ENCODE results near the gene MAPKAPK5.

The MAPKAPK5 gene

DNA sequence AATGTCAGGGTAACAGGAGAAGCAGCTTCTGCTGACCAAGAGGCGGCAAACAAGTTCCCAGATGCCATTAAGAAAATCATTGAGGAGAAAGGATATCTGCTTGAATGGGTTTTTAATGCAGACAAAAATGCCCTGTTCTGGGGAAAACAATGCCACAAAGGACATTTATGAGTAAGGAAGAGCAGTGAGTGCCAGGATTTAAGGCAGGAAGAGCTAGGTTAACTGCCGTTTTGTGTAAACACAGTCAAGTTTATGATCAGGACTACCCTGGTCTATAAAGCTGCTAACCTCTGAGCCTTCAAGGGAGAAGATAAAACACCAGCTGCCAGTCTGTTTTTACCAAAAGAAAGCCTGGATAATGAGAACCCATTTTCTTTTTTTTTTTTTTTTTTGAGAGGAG is 8.5 kb downstream of the MAPKAPK5 start:
- Histone ChIP-seq H3K27me3 (no peaks in the 10 kb centered on the region), H3K27ac (no peak overlapping the region), H3K9me3 (no peaks in the 10 kb centered on the region), H3K4me3 (no peak overlapping the region), H3K4me1 (peaks cover 0 to 4% (median 2%) of the 10 kb centered on the region in 4 donors), H3K36me3 (peaks cover 0 to 25% (median 20%) of the 10 kb centered on the region in 3 donors)
- intact Hi-C loops (cut with DNase I; ENCODE audit: low total_unique reads) = no loop called here
- TF ChIP-seq, protein P1, sequence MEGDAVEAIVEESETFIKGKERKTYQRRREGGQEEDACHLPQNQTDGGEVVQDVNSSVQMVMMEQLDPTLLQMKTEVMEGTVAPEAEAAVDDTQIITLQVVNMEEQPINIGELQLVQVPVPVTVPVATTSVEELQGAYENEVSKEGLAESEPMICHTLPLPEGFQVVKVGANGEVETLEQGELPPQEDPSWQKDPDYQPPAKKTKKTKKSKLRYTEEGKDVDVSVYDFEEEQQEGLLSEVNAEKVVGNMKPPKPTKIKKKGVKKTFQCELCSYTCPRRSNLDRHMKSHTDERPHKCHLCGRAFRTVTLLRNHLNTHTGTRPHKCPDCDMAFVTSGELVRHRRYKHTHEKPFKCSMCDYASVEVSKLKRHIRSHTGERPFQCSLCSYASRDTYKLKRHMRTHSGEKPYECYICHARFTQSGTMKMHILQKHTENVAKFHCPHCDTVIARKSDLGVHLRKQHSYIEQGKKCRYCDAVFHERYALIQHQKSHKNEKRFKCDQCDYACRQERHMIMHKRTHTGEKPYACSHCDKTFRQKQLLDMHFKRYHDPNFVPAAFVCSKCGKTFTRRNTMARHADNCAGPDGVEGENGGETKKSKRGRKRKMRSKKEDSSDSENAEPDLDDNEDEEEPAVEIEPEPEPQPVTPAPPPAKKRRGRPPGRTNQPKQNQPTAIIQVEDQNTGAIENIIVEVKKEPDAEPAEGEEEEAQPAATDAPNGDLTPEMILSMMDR (IDR thresholded peaks at IDR 0.05) = no peak
- DNase-seq = no peak

DNA sequence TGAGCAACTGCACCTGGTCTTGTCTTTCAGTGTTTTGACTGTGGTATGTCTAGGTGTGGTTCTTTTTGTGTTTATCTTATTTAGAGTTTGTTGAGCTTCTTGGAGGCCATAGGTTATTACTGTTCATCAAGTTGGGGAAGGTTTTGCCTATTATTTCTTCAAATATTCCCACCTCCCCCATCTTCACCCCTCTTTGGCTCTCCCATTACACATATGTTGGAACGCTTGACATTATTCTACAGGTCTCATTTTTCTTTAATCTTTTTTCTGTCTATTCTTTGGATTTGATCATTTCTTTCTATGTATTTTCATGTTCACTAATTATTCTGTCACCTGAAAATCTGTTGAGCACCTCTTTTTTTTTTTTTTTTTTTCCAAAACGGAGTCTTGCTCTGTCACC is 16.2 kb downstream of the MAPKAPK5 start:
- DNase-seq = no peak
- H3K4me1 ChIP-seq = no peaks in the 10 kb centered on the region
- no peaks in the 10 kb centered on the region for H3K9me3 ChIP-seq
- H3K36me3 ChIP-seq = no peaks in the 10 kb centered on the region
- H3K4me3 ChIP-seq = no peak overlapping the region
- no peak overlapping the region for H3K27ac ChIP-seq
- H3K27me3 ChIP-seq = no peaks in the 10 kb centered on the region
- TF ChIP-seq, protein P1 (IDR thresholded peaks at IDR 0.05) = no peak
- intact Hi-C loops (cut with DNase I; ENCODE audit: low total_unique reads) = no loop called here

DNA sequence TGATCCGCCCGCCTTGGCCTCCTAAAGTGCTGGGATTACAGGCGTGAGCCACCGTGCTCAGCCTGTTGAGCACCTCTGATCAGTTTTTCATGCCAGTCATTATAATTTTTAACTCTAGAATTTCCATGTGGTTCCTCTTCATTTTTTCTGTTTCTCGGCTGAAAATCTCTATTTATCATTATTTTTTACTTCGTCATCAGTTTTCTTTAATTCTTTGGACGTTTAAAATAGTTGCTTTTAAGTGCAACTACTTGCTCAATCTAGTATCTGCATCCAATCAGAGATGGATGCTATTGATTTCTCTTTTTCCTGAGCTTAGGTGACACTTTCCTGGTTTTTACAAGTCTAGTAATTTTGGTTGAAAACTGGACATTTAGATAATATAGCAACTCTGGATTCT is 16.8 kb downstream of the MAPKAPK5 start:
- Histone ChIP-seq H3K4me1 (no peaks in the 10 kb centered on the region), H3K36me3 (no peaks in the 10 kb centered on the region), H3K27me3 (no peaks in the 10 kb centered on the region), H3K4me3 (no peak overlapping the region), H3K9me3 (no peaks in the 10 kb centered on the region), H3K27ac (no peak overlapping the region)
- intact Hi-C loops (cut with DNase I; ENCODE audit: low total_unique reads) = no loop called here
- TF ChIP-seq, protein P1 (IDR thresholded peaks at IDR 0.05) = no peak
- no peak for DNase-seq

DNA sequence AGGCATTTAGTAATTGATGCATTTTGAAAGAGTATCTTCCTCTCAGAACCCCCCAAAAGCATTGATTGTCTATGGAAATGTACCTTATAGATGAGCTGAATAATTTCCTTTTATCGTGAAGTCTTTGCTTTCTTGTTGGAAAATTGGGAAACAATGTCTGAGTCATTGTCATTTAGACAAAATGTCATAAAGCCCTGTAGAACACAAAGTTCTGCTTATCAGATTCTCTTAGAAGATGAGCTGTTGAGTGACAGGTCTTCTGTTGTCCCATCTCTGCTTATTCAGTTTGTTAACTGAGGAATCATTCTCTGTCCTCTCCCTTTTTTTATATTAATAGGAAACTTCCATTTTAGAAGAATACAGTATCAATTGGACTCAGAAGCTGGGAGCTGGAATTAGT is 22.9 kb downstream of the MAPKAPK5 start:
- DNase-seq = no peak
- Histone ChIP-seq H3K9me3 (no peaks in the 10 kb centered on the region), H3K27me3 (no peaks in the 10 kb centered on the region), H3K27ac (no peak overlapping the region), H3K4me3 (no peak overlapping the region), H3K4me1 (no peaks in the 10 kb centered on the region), H3K36me3 (peaks cover 19 to 47% (median 35%) of the 10 kb centered on the region in 3 donors)
- intact Hi-C loops (cut with DNase I; ENCODE audit: low total_unique reads) = no loop called here
- TF ChIP-seq, protein P1 (IDR thresholded peaks at IDR 0.05) = no peak

DNA sequence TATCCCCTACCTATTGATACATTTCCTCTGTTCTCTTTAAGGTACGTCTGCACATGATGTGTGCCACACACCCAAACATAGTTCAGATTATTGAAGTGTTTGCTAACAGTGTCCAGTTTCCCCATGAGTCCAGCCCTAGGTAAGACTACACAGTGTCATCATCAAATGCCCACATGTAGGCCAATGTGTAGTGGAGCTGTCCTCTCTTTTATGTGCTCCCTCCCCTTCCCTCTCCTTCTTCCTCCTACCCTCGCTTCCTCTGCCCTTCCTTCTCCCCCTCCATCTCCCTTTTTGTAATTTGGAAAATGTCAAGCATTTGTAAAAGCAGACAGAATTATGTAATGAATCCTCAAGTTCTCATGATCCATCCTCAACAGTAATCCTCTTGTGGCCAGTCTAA is 25.5 kb downstream of the MAPKAPK5 start:
- no peaks in the 10 kb centered on the region for H3K9me3 ChIP-seq
- DNase-seq = no peak
- intact Hi-C loops (cut with DNase I; ENCODE audit: low total_unique reads) = no loop called here
- H3K4me3 ChIP-seq = no peak overlapping the region
- H3K36me3 ChIP-seq = peaks cover 45 to 73% (median 57%) of the 10 kb centered on the region in 3 donors
- H3K27ac ChIP-seq = no peak overlapping the region
- no peaks in the 10 kb centered on the region for H3K4me1 ChIP-seq
- TF ChIP-seq, protein P1 (IDR thresholded peaks at IDR 0.05) = no peak
- H3K27me3 ChIP-seq = no peaks in the 10 kb centered on the region

All from tibial artery (tissue), 4 donors.